Dermis microvascular lymphatic vessel endothelial cell (primary cell): ENCODE results near the gene NR1H3. TPM values are rescaled to one million over a fixed set of nuclear protein-coding genes. Genes with fewer than 3 reads are reported as not detected.
A peak's percentile ranks its signal among the peaks of the same experiment; 100 is the strongest.
"Not testable (repeated sequence)": the region's sequence is repeated elsewhere in the genome, so short reads cannot be mapped to it uniquely, and the experiment has no call there.

Experiments
- DNase-seq, 2 donors: peaks; one replicate each; pipeline versions ENCODE4 v3.0.0 to v3.0.0-alpha.2; 2010; ENCODE audit warnings: low read depth in 2 of 2
- total RNA-seq: library from RNA; depleted of rRNA; stranded (reverse); fragments of >200 nt; gene quantifications from 2 replicates; pipeline ENCODE4 v1.2.1, GENCODE V29; 2014

NR1H3 gene
- total RNA-seq, result 30.6 and 33.0 TPM in 2 replicates

- DNase-seq, result peak in 1 of 2 donors; percentile 47
These were observed at the start of gene NR1H3 for GRCh38 chr11:47257517-47258316. TSS of gene NR1H3 (plus strand) at chr11:47257996. CDS start at chr11:47259217, 1,221 bp downstream.

DNA sequence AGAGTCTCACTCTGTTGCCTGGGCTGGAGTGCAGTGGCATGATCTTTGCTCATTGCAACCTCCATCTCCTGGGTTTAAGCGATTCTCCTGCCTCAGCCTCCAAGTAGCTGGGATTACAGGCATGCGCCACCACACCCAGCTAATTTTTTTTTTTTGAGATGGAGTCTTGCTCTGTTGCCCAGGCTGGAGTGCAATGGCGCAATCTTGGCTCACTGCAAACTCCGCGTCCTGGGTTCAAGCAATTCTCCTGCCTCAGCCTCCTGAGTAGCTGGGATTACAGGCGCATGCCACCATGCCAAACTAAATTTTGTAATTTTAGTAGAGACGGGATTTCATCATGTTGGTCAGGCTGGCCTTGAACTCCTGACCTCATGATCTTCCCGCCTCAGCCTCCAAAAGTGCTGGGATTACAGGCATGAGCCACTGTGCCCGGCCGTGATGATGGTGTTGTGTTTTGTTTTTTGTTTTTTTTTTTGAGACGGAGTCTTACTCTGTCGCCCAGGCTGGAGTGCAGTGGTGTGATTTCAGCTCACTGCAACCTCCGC, 49.7 kb upstream of the NR1H3 start:
- not testable (repeated sequence) for DNase-seq

GRCh38 chr11:47208628-47209027, 49.2 kb upstream of the NR1H3 start:
- no peak for DNase-seq

- DNase-seq, result no peak
These were observed 44.9 kb upstream of the NR1H3 start for GRCh38 chr11:47212938-47213337.

GRCh38 chr11:47213950-47214565, 43.7 kb upstream of the NR1H3 start:
- DNase-seq, result peak; percentile 62 to 81

DNA sequence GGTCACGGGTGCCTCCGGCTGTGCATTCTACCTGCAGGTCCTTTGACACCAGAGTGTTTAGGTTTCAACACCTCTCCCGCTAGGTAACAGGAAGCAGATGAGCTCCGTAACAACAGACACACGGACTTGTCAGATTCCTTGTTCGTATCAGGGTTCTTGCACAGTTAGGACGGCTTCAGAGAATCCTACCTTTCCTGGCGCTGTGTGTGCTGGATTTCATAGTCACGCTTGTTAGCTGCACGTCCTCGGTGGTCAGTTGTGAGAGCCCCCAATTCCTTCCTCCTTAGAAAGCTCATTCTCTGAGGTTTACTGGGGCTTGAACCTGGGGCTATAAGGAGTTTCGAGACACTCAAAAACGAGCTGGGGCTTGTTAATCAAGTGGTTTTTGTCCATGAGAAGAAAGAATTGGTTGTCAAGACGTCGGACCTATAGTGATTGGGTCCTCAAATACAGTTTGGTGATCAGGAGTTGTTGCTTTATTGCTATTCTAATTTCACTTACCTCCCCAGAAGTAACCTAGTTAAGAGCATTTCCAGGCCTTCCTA, 42.4 kb upstream of the NR1H3 start:
- peak in 1 of 2 donors; percentile 25 for DNase-seq

- DNase-seq, result peak; percentile 64 to 90
These were observed 41.5 kb upstream of the NR1H3 start for GRCh38 chr11:47216121-47216798.

DNA sequence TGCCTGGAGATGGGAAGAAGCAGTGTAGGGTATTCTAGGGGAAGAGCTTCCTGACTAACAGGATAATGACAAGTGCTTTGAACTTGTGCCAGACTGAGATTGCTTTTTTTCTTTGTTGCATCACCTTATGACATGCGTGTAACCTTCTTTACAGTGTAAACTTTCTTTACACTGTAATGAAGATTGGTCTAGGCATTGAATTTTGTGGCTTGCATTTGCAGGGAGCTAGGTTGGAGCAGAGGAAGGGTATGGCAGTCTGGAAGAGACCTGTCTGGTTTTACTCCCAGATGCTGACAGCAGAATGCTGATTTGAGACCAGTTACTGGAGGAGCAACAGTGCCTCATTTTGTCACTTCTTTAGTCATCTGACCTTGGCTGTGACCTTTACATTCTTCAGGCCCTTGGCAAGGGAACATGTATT, 37.4 kb upstream of the NR1H3 start:
- peak; percentile 66 to 90 for DNase-seq

- DNase-seq, result no peak
These were observed 35.1 kb upstream of the NR1H3 start for GRCh38 chr11:47222696-47223095.

GRCh38 chr11:47225552-47226400, 32.0 kb upstream of the NR1H3 start:
- DNase-seq, result no peak

DNA sequence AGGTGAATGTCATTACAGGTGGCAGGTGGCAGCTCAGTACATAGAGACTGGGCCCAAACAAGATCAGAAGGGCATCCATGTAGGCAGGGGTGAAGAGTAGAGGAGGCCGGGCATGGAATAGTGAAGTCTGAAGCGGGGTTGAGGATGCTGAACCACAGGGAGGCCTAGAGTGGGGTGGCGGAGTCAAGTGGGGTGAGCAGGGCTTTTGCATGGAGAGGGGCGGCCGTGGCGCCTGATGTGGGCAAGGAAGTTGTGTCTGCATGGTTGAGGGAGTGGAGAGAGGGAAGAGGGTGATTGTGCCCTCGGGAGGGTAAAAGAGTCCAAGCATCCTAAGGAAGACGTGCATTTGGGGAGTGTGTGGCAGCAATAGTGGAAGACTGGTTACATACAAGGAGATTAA, 28.6 kb upstream of the NR1H3 start:
- no peak for DNase-seq

DNA sequence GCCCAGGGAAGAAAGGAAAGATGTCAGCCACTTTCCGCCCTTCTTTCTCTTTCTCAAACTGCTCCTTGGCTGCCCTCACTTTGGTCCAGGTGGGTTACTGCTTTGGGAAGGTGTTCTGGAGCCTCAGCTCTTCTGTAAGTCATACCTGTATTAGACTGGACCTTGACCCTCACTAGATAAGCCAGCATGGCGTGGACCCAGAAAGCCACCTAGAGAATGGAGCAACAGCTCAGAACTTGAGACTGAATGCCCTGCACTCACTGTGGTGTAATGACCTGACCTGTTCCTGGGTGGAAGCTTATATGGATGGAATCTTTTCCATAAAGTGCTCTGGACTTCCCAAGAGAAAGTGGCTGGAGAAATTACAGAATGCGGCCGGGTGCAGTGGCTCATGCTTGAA, 24.7 kb upstream of the NR1H3 start:
- DNase-seq, result no peak

- peak in 1 of 2 donors; percentile 61 for DNase-seq
These were observed 23.7 kb upstream of the NR1H3 start for GRCh38 chr11:47233989-47234668.

DNA sequence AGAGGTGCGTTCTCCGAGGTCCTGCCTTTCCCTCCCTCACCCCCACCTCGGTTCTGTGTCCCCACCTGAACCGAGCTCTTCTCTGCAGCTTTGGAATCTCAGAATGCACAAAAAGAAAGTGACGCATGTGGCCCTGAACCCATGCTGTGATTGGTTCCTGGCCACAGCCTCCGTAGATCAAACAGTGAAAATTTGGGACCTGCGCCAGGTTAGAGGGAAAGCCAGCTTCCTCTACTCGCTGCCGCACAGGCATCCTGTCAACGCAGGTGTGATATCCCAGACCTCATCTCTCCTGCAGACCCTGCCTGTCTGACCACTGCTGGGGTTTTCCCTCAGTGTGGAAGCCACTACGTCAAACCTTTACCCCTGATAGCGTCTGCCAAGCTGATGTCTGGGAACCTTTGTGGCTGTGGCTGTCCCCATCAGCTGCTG, 23.1 kb upstream of the NR1H3 start:
- DNase-seq, result peak; percentile 81 to 89

- no peak for DNase-seq
These were observed 22.6 kb upstream of the NR1H3 start for GRCh38 chr11:47235163-47235562.

GRCh38 chr11:47236482-47236881, 21.3 kb upstream of the NR1H3 start:
- DNase-seq, result peak in 1 of 2 donors; percentile 71

GRCh38 chr11:47239852-47240251, 17.9 kb upstream of the NR1H3 start:
- DNase-seq, result no peak

- DNase-seq, result no peak
These were observed 15.9 kb upstream of the NR1H3 start for GRCh38 chr11:47241841-47242301.

DNA sequence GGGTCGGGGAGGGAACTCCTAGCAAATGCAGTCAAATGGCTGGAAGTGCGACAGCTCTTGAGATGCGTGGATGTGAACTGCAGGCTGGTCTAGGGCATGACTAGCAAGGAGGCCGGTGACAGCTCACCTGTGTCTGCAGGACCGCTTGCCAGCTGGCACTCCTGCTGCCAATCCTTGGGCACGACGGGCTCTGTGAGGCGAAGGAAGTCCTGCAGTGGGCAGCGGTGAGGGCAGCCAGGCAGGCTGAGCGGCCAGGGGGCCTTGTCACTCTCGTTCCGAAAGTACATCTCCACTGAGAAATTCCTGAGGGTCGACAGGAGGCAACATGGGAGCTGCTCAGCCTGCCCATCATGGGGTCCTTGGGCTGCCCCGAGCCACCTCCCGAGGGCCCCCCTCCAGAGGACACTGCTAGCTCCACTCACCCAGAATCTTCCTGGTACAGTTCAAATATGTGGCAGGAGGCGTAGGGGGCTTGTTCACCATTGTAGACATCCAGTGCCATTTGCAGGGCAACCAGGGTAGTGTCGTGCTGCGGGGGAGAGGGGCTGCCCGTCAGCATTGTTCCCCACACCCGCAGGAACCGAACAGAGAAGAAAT, 15.1 kb upstream of the NR1H3 start:
- no peak for DNase-seq

DNA sequence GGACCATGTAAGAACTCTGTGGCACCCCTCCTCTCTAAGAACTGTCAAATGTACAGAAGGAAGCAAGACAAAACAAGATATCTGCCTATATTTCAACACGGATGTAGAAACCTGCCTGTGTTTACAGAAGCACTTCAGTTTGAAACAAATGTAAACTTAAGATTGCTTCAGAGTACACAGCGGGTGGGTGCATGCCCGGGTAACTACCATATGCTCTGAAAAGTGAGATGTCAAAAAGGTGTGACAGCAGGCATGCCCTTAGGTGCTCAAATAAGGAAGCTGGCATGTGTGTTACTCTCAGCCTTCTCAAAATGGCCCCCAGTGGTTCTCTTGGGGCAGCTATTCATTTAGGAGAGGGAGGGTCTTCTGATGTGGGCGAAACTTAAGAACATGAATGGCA, 14.3 kb upstream of the NR1H3 start:
- DNase-seq, result no peak
